A673 (cell line): Measurements from ENCODE around the gene TNIP1.

Experiments
- EZH2 ChIP-seq: fragments of 200-600 bp; sonication (generic); IDR thresholded peaks from 2 replicates; pipeline ENCODE4 v1.6.1; 2017; ENCODE audit warnings: borderline replicate concordance, low read depth, mild to moderate bottlenecking, mixed read lengths, antibody characterized with exemption, low read length; ENCODE audit not compliant: poor library complexity, severe bottlenecking
- TF ChIP-seq, protein P1 (sequence below): fragments of 300-800, 200-600 bp; sonication (generic); conservative IDR thresholded peaks from 2 replicates; pipeline ENCODE4 v1.5.1; 2017; ENCODE audit warnings: low read depth, mild to moderate bottlenecking, antibody characterized with exemption, low read length, moderate library complexity, mixed read lengths

DNA sequence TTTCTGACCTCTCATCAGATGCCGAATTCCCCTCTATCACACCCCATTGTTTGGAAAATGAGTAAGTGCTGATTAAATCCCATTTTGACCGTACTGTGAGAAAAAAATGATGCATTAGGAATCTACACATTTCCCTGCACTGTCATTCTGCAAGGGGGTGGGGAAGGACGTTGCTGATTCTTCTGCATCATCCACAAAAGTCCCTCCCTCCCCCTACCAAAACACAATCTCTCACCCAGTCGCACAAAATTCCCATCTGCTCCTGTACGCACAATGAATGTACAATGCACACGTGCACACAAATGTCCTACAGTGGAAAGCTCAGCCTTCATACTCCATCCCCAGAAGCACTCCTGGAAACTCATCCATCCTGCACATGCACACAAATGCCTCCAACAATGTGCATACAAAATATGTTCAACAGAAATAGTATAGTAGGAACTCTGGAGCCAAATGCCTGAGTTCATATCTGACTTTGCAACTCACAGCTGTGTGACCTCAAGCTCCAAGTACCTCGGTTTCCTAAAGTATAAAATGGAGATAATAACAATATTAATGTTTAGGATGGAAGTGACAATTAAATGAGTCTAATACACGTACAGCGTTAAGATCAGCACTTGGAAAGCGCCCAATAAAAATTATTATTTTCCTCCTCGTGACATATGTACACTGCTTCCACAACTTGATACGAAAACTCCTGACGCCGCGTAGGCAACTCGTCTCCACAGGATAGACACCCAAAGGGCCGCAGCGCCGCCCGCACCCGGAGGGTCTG is 809 bp downstream of the TNIP1 start:
- no peak for TF ChIP-seq EZH2
- TF ChIP-seq, protein P1, sequence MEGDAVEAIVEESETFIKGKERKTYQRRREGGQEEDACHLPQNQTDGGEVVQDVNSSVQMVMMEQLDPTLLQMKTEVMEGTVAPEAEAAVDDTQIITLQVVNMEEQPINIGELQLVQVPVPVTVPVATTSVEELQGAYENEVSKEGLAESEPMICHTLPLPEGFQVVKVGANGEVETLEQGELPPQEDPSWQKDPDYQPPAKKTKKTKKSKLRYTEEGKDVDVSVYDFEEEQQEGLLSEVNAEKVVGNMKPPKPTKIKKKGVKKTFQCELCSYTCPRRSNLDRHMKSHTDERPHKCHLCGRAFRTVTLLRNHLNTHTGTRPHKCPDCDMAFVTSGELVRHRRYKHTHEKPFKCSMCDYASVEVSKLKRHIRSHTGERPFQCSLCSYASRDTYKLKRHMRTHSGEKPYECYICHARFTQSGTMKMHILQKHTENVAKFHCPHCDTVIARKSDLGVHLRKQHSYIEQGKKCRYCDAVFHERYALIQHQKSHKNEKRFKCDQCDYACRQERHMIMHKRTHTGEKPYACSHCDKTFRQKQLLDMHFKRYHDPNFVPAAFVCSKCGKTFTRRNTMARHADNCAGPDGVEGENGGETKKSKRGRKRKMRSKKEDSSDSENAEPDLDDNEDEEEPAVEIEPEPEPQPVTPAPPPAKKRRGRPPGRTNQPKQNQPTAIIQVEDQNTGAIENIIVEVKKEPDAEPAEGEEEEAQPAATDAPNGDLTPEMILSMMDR, result no peak
